Prostate gland (tissue), 2 donors: ENCODE measurements around the gene HBZ.
A peak's percentile ranks its signal among the peaks of the same experiment; 100 is the strongest.

ENCODE experiments used
- CTCF ChIP-seq, 4 experiments: fragments of 200-600 bp in 2 of 4; fragments of 450-650 bp in 2 of 4; sonication (generic) in 2 of 4; IDR thresholded peaks; 1 replicate in 3 of 4; 2 replicates in 1 of 4; pipeline ENCODE4 v1.5.1; 2016 to 2019; ENCODE audit warnings: antibody characterized with exemption in 4 of 4, mild to moderate bottlenecking in 2 of 4, moderate library complexity in 2 of 4
- POLR2A ChIP-seq: fragments of 450-650 bp; IDR thresholded peaks from one replicate; pipeline ENCODE4 v1.6.1; 2016; ENCODE audit warnings: antibody characterized with exemption, mild to moderate bottlenecking
- POLR2AphosphoS5 ChIP-seq: sonication (generic); formaldehyde crosslinking; IDR thresholded peaks from one replicate; pipeline ENCODE4 v1.6.1; 2017; ENCODE audit warnings: antibody characterized with exemption

- peak in 1 of 4 experiments; percentile 27 for TF ChIP-seq CTCF (IDR thresholded peaks at IDR 0.05)
- TF ChIP-seq POLR2A = no peak
- no peak for TF ChIP-seq POLR2AphosphoS5
These were observed 27.7 kb downstream of the HBZ start, which contains the start of gene HBQ1 for GRCh38 chr16:180101-180675.
